Activated gamma-delta T cell treated with Interleukin-2 at 50 U/mL for 16 hours (primary cell): Measurements from ENCODE around the gene LMAN1L.

Experiments
- DNase-seq: peaks from one replicate; pipeline ENCODE4 v3.0.0-alpha.2; 2020

Gene LMAN1L

GRCh38 chr15:74839526-74840395 is 27.1 kb downstream of the LMAN1L start:
- no peak for DNase-seq

DNA sequence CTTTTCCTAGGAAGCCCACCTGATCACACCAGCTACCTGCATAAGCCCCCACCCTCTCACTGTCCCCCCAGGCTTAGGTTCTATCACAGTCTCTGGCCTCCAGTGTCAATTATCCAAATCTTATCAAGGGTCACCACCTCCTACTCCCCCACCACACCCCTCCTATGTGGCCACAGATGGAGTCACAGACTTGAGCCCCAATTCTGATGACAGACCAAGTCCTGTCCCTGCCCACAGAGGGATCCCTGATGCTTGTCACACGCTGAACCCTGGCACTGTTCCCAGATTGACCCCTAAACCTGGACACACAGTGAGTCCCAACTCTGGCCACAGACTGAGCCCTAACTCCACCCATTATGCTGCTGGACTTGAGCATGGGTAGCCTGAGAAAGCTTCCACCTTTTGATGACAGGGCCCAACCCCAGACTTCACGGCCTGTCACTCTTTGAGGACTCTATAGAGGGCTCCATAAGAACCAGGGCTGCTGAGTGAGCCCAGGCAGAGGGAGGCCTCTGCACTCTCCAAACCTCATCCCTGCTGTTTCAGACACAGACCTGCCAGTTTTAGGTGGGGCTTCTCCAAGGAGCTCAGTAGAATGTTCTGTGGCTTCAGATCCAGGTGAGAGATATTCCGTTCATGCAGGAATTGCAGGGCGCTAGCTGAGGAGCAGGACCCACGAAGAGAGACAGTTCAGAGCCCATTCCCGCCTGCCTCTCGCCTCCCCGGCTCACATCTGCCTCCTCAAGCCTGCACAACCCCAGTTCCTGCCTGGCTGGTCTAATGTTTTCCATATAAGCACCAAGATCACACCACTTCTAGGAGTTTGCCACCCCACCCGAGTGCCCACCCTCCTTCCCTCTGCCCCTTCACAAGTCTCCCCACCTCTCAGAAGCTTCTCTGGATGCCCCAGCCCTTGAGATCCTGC is 28.5 kb downstream of the LMAN1L start:
- DNase-seq, result no peak

DNA sequence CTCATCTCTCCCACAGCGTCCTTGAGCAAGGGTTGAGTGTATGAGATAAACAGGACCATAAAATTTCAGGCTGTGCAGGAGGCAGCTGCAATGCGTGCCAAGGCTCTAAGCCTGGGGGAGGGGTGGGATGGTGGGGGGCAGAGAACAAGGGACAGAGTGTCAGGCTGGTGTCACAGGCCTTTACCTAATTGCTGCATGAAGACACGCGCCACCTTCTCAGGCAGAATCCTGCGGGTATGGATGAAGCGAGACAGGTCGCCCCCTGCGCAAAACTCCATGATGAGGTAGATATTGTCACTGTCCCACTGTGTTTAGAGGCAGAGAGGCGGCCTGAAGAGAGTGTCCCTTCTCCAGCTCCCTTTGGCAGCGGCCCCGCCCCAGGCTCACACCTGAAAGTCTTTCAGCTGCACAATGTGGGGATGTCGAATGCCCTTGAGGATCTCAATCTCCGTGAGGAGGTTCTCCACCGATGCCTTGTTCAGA is 29.3 kb downstream of the LMAN1L start:
- no peak for DNase-seq

GRCh38 chr15:74842581-74843444 is 30.2 kb downstream of the LMAN1L start, which contains the start of gene ULK3:
ULK3 (minus strand) TSS chr15:74843156; CDS start chr15:74843105, 51 bp downstream.
- DNase-seq, result peak; percentile 92

DNA sequence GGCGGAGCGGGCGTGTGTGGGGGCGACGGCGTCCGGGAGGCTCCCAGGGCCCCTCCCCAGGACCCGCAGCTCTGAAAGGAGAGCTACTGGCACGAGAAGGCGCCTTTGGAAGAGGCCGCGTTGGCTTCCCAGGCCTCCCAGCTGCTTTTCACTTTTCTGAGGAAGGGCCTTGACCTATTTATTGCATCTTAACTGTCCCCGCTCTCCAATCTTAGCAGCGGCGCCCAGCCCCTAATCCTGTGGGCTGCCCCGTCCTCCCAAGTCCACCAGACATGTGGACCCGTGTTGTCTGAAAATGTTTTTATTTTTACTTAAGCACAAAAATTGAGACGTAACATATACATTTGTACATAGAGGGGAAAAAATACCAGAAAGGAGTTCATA is 30.8 kb downstream of the LMAN1L start:
- DNase-seq, result no peak

GRCh38 chr15:74843891-74844299 is 31.3 kb downstream of the LMAN1L start:
- DNase-seq, result no peak

DNA sequence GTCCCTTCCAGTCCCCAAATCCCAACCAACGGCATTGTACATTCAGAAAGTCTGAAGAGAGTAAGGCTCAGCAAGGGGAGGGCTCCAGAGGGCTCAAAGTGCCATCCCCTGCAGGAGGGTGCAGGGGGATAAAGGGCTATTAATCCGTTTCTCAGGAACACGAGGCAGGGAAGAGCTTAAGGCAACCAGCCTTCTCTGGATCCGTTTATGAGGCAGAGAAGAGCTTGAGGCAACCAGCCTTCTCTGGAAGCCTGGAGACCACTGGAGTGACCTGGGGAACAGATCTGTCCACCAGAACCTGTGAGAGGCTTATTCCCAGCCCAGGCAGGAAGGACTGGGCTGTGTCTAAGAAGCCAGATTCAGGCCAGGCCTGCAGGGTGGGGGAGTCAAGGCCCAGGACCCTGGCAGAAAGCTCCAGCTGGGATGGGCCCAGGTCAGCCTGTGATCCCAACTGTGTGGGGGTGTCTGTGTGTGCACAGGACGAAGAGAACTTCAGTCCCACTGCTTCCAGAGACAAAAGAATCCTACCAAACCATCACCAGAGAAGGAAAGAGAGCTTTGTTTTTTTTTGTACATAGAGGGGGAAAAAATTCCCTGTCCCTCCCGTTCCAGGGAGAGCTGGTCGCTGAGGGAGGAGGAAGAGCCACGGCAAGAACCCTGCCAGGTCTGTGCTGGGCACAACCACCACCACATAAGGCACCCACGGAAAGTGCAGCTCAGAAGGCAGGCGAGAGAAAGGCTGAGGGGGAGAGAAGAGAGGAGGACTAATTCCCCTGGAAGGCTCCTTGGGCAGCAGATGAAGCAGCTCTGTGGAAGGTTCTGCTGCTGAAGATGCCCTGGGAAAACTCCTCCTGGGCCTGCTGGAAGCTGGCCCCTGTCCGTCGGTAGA is 31.9 kb downstream of the LMAN1L start:
- no peak for DNase-seq

GRCh38 chr15:74845208-74845568 is 32.6 kb downstream of the LMAN1L start:
- peak; percentile 63 for DNase-seq

- DNase-seq, result no peak
Measured at GRCh38 chr15:74845581-74845980, 32.9 kb downstream of the LMAN1L start.

GRCh38 chr15:74847432-74847831 is 34.8 kb downstream of the LMAN1L start:
- no peak for DNase-seq

DNA sequence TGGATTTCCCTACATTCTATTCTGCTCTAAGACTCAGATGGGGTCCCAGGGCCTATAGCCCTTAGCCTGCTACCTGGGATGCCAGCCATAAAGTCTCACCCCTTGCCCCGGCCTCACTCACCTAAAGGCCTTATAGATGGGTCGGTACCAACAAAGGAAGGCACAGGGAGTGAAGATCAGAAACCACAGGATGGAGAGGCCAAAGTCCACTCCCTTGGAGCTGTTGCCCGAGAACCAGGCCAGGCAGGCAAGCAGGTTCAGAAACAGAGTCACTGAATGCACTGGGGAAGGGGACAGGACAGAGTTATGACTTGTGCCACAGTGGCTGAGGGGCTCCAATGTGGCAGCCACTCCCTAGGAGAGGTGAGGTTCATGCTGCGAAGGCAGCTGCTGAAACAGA is 37.8 kb downstream of the LMAN1L start:
- no peak for DNase-seq

DNA sequence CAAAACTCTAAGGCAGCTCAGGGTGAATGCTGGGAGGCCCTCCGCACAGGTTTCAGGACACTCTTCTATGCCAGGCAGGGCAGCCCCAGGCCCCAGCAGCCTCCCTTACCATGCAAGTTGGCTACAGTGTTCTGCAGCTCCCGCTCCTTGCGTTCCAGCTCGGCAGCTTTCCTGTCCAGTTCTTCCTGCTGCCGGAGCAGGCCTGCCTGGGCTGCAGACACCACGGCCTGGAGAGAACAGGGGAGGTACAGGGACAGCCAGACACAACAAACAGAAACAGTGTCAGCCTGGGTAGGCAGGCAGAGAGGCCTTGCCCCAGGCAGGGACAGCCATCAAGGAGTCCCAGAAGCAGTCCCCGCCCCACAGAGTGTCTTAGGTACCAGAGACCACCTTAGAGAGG is 39.3 kb downstream of the LMAN1L start:
- DNase-seq, result no peak

GRCh38 chr15:74854453-74855022 is 41.9 kb downstream of the LMAN1L start:
- no peak for DNase-seq

- no peak for DNase-seq
Measured at GRCh38 chr15:74855857-74856256, 43.2 kb downstream of the LMAN1L start.

DNA sequence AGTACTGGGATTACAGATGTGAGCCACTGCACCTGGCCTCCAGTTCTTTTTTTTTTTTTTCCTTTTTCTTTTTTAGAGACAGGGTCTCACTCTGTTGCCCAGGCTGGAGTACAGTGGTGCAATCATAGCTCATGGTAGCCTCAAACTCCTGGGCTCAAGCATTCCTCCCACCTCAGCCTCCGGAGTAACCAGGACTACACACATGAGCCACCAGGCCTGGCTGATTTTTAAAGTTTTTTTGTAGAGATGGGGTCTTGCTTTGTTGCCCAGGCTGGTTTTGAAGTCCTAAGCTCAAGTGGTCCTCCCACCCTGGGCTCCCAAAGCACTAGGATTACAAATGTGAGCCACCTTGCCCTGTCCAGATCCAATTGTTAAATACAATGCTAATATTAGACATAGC is 43.9 kb downstream of the LMAN1L start:
- no peak for DNase-seq

- DNase-seq, result no peak
Measured at GRCh38 chr15:74857082-74857655, 44.5 kb downstream of the LMAN1L start.

GRCh38 chr15:74857671-74858368 is 45.2 kb downstream of the LMAN1L start:
- no peak for DNase-seq

DNA sequence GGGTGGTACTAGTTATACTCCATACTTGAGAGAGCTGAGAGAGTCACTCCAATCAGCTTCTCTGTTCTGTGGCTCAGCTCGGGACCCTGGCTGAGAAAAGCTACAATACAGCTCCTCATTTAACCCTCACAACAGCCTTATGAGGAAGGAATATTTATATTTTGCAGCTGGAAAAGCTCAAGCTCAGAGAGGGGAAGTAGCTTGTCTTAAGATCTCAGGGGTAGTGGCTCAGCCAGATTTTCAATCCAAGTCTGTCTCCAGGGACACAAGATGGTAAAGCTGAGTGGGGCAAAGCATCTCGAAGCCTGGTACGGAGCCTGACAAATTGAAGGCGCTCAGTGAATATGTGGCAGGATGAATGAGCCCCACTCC is 45.7 kb downstream of the LMAN1L start:
- DNase-seq, result no peak

- no peak for DNase-seq
Measured at GRCh38 chr15:74863239-74864056, 50.8 kb downstream of the LMAN1L start.
